GM18519 (cell line): ENCODE results near the gene AGAP1.

Experiments
- ATAC-seq: cut with Tn5 transposase; IDR thresholded peaks from one replicate; pipeline ENCODE4 v1.9.1; 2021; ENCODE audit warnings: mild to moderate bottlenecking, moderate library complexity; ENCODE audit not compliant: unreplicated experiment, low FRiP score

AGAP1 gene

GRCh38 chr2:235527806-235528469 is 34.1 kb downstream of the AGAP1 start:
- no peak for ATAC-seq

- ATAC-seq = no peak
Observed at GRCh38 chr2:235529621-235530020, 35.8 kb downstream of the AGAP1 start.

GRCh38 chr2:235530735-235531134 is 36.9 kb downstream of the AGAP1 start:
- ATAC-seq = no peak

GRCh38 chr2:235532307-235532706 is 38.5 kb downstream of the AGAP1 start:
- no peak for ATAC-seq

GRCh38 chr2:235533198-235533597 is 39.4 kb downstream of the AGAP1 start:
- ATAC-seq = no peak

- no peak for ATAC-seq
Observed at GRCh38 chr2:235533616-235534385, 40.0 kb downstream of the AGAP1 start.

GRCh38 chr2:235534678-235535422 is 41.0 kb downstream of the AGAP1 start:
- no peak for ATAC-seq

- ATAC-seq = no peak
Observed at GRCh38 chr2:235535423-235536130, 41.7 kb downstream of the AGAP1 start.

GRCh38 chr2:235536711-235537110 is 42.9 kb downstream of the AGAP1 start:
- no peak for ATAC-seq

- no peak for ATAC-seq
Observed at GRCh38 chr2:235537186-235537585, 43.3 kb downstream of the AGAP1 start.

GRCh38 chr2:235537587-235537986 is 43.7 kb downstream of the AGAP1 start:
- no peak for ATAC-seq

GRCh38 chr2:235538144-235538639 is 44.3 kb downstream of the AGAP1 start:
- no peak for ATAC-seq

GRCh38 chr2:235538981-235539380 is 45.1 kb downstream of the AGAP1 start:
- ATAC-seq = no peak

GRCh38 chr2:235539773-235540172 is 45.9 kb downstream of the AGAP1 start:
- ATAC-seq = no peak

- ATAC-seq = no peak
Observed at GRCh38 chr2:235541016-235541415, 47.2 kb downstream of the AGAP1 start.

- no peak for ATAC-seq
Observed at GRCh38 chr2:235541838-235542549, 48.2 kb downstream of the AGAP1 start.

- no peak for ATAC-seq
Observed at GRCh38 chr2:235542733-235543127, 48.9 kb downstream of the AGAP1 start.

- ATAC-seq = no peak
Observed at GRCh38 chr2:235543128-235543750, 49.4 kb downstream of the AGAP1 start.

GRCh38 chr2:235543851-235544688 is 50.2 kb downstream of the AGAP1 start:
- ATAC-seq = no peak
